ENCODE results near the gene MED20.

The MED20 gene

DNA sequence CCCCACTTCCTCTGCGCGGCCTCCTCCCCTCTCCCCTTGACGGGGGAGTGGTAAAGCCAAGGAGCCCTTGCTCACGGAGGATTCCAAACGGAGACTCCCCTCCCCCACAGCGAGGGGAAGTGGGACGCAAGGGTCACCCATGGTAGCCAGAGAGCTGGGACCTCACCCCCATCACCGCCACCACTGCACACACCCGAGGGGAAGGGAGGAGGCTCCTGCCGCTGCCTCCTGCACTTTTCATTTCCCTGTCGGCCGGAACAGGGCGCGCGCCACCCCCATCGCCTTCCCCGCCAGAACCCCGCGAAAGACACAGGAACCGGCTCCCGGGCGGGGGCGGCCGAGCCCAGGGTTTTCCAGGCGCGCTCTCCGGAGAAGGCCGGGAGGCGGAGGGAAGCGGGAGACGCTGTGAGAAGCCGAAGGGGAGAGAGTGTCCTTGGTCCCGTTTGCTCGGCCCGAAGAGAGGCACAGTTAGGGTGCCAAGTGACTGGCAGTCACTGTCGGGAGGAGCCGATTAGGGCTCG is 19.9 kb upstream of the MED20 start:
- DNase-seq, result peak; percentile 14

- no peak for DNase-seq
Observed at GRCh38 chr6:41939848-41940758, 19.2 kb upstream of the MED20 start.

- no peak for DNase-seq
Observed at GRCh38 chr6:41939176-41939847, 18.4 kb upstream of the MED20 start.

- no peak for DNase-seq
Observed at GRCh38 chr6:41938590-41939175, 17.7 kb upstream of the MED20 start.

GRCh38 chr6:41937861-41938574 is 17.1 kb upstream of the MED20 start:
- no peak for DNase-seq

DNA sequence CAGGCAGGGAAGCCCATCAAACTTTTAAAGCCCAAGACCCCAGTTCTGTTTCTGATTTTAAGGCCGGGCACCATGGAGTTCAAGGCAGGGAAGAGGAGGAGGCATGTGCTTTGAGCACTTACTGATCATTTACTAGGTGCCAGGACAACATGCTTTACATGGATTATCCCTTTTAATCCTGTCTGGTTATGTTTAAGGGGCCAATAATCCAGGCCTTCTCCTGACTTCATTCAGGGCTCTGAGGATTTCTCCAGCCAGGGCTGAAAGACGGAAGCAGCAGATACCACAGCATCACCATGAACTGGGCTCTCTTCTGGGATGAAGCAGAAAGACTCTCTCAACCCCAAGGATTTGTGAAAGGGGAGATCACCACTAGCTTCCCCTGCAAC is 16.5 kb upstream of the MED20 start:
- no peak for DNase-seq

DNA sequence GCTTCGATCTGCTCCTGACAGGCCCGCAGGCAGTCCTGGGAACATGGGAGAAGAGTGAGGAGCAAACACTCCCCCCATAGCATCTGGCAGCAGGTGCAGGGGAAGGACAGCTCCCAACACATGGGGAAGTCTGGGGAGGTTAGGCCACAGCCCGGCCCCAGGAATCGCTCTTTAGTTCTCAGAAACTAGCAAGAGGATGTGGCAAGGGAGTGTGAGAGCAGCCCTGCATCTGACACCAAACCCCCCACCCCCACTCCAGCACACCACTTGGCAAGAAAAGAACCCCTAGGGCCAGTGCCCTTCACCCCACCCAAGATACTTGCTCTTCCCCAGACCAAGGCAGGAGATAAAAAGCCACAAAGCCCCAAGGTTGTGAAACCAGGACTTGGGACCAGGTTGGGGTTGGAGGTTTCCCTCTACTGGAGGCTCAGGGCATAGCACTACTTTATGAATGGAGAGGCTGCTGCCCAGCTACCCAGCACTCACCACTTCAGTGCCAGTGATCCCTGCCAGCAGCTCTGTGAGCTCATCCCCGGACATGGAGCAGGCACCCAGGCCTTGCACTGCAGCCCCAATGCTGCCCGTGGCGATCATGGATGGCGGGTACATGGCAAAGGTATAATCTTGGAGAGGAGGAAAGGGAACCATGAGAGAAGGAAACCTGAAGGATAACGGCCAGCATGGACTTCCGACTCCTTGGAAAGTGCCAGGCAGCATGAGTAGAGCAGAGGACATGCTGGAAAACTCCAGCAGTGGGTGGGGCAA is 15.3 kb upstream of the MED20 start:
- DNase-seq, result peak; percentile 46

- no peak for DNase-seq
Observed at GRCh38 chr6:41935685-41936072, 14.7 kb upstream of the MED20 start.

DNA sequence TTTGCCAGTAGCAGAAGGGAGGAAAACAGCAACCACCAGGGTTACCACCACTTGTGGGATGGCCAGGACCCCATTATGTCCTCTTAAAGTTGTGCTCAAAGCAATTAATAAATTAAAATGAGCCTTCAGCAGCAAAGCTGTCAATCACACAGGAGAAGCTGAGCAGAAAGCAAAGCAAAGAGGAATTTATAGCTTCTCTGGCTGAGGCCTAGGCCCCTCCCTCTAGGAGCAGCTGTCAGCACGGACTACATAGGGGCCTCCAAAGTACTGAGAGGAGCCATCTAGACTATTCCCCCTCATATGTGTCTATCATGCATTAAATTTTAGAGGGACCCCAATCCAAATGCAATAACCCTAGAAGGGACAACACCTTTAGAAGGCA is 14.2 kb upstream of the MED20 start:
- no peak for DNase-seq

DNA sequence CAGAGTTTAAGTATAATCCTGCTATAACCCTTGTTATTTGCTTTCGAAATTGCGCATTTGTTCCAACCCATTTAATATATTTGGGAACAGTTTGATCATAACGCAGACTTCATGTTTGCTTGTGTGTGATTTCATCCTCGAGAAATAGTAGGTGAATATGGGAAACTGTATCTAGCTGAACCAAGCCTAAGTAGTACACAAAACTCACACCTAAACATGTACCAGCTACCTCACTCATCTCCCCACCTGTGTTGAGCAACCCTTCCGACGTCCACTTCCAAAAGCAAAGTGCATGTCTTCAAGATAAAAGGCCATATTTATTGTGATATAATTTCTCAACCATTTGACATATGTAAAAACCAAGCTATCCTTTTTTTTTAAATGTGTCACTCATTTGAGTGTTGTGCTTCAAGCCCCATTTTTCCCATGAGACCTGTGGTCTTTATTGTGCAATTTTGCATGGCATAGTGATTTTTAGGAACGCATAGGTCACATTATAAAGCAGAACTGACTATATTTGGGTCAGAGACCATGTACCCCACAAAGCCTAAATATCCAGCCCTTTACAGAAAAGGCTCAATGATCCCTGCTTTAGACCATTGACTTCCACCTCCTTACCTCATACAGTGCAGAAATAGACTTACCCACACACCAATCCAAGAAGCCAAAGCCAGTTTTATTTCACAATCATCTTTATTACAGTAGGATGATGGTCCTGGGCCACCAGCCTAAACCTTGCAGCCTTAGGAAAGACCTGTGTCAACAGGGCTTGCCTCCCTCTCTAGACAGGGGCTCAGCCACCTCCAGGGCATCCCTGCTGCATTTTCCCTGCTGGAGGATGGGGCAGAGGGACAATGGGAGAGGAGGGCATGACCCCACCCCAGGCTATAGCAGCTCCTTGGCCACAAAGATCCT is 13.6 kb upstream of the MED20 start:
- DNase-seq, result no peak

GRCh38 chr6:41932378-41932777 is 11.4 kb upstream of the MED20 start:
- DNase-seq, result no peak

GRCh38 chr6:41931792-41932191 is 10.9 kb upstream of the MED20 start:
- DNase-seq, result no peak

- no peak for DNase-seq
Observed at GRCh38 chr6:41929924-41930323, 9.0 kb upstream of the MED20 start.

DNA sequence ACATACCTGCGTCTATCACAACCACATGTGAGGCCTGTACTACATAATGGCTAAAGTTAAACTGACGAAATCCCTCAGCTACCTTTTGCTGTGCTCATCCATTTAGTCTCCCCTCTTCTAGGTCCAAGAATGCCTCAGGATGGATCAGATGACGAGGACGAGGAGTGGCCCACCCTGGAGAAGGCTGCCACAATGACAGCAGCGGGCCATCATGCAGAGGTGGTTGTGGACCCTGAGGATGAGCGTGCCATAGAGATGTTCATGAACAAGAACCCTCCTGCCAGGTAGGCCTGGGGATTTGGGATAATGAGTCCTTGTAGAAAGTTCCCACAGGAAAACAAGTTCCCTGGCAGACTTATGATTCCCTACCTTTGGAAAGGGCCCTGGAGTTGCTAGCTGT is 6.3 kb upstream of the MED20 start:
- no peak for DNase-seq

DNA sequence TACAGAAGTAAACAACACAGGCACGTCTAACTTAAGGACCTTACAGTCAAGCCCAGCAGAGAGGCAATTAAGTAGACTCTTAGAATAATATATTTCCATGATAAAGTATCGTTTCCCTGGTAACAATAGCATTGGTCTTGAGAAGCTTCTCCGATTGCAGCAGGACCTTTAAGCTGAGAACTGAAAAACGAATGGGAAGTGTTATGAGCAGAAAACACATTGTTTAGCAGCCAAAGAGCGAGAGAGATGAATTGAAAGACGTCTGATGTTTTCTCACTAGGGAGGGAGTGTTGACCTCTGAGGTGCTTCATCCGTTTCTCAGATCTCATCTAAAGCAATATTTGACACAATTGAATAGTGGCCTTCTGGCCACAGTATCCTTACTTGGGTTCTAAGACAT is 1.2 kb upstream of the MED20 start:
- DNase-seq, result no peak

- DNase-seq, result peak; percentile 42
Observed at GRCh38 chr6:41921712-41921998, 716 bp upstream of the MED20 start.

- DNase-seq, result no peak
Observed at GRCh38 chr6:41917528-41917927, 3.4 kb downstream of the MED20 start.

- no peak for DNase-seq
Observed at GRCh38 chr6:41914869-41915530, 5.9 kb downstream of the MED20 start.

DNA sequence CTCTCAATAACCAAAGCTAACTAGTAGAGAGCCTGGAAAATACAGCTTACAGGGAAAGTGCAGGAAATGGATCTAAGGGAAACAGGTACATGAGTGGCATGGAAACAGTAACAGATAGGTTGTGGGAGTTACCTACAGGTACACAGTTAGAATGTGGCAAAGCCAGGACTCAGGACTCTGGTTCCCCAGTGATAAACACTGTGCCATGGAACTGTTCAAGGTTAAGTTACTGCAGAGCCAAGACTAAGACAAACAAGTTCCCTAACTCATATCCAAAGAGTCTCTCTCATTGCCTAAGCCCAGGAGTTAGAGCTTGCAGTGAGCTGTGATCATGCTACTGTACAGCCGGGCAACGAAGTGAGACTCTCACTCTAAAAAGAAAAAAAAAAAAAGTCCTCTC is 6.6 kb downstream of the MED20 start:
- DNase-seq, result no peak

GRCh38 chr6:41909727-41910126 is 11.2 kb downstream of the MED20 start:
- no peak for DNase-seq
